Psoas muscle (tissue), 8 donors: Measurements from ENCODE around the gene PRTFDC1. TPM values are rescaled to one million over a fixed set of nuclear protein-coding genes. Genes with fewer than 3 reads are reported as not detected.
"Not testable (repeated sequence)": the region's sequence is repeated elsewhere in the genome, so short reads cannot be mapped to it uniquely, and the experiment has no call there.

ENCODE experiments used
- ATAC-seq, 4 donors: fragments of 200-7000 bp; cut with Tn5 transposase; one replicate each; pipeline ENCODE4 v1.9.1; 2020; ENCODE audit warnings: moderate library complexity in 3 of 4, mild to moderate bottlenecking in 2 of 4
- DNase-seq, 2 donors: peaks; one replicate each; pipeline ENCODE4 v3.0.0-alpha.2; 2020
- H3K27ac ChIP-seq: fragments of 200-600 bp; one replicate; pipeline ENCODE4 v1.8.0; 2022
- H3K27me3 ChIP-seq, 3 donors: fragments of 200-600 bp in 1 of 3; one replicate each; pipeline versions ENCODE4 v1.6.1 to v1.8.0; 2013 to 2022; ENCODE audit warnings: low read length in 2 of 3, mild to moderate bottlenecking in 2 of 3, moderate library complexity in 1 of 3; ENCODE audit not compliant: insufficient read depth in 3 of 3
- H3K36me3 ChIP-seq, 2 donors: fragments of 200-600 bp in 1 of 2; one replicate each; pipeline versions ENCODE4 v1.6.1 to v1.8.0; 2013 to 2022; ENCODE audit warnings: low read depth in 1 of 2, mild to moderate bottlenecking in 1 of 2, moderate library complexity in 1 of 2; ENCODE audit not compliant: insufficient read depth in 1 of 2
- H3K4me1 ChIP-seq: fragments of 200-600 bp; one replicate; pipeline ENCODE4 v1.8.0; 2022
- H3K4me3 ChIP-seq: fragments of 200-600 bp; one replicate; pipeline ENCODE4 v1.8.0; 2022; ENCODE audit warnings: mild to moderate bottlenecking
- H3K9me3 ChIP-seq: fragments of 200-600 bp; one replicate; pipeline ENCODE4 v1.8.0; 2022
- CTCF ChIP-seq: fragments of 200-600 bp; IDR thresholded peaks from one replicate; pipeline ENCODE4 v1.8.0; 2022; ENCODE audit warnings: antibody characterized with exemption
- WGBS, 3 donors: extraction: QIAGEN DNeasy Blood & Tissue Kit; methylation state at CpG; one replicate each; pipeline versions ENCODE4 v1.1.6 to v1.1.7; 2013; 5-methylcytosine and 5-hydroxymethylcytosine counted together
- intact Hi-C, 2 donors: fragments of 100-400 bp; cut with DNase I; formaldehyde crosslinking; loops; one replicate each; pipeline versions ENCODE4 v1.11.0 to v1.14.2; 2022
- polyA plus RNA-seq, 3 donors: library from polyadenylated mRNA; stranded (reverse); fragments of 200-250 nt; gene quantifications; one replicate each; pipeline ENCODE4 v1.2.3, GENCODE V29; 2013
- total RNA-seq, 4 donors: library from RNA; stranded (reverse); fragmentation: NEBNext Ultra II Directional in 2 of 4; extraction: Animal tissue kit (Norgen Biotek cat#: 25700) in 2 of 4; gene quantifications; one replicate each; pipeline versions ENCODE4 v1.2.1 to v1.2.4, GENCODE V29; 2021 to 2023
- donor health status: healthy with polysubstance abuse.
- donor health status: DM: no; HTN: no; CAD: no; lungs with moderate emphysema.
- donor health status: Bipolar disorder and iron deficiency.
- donor health status: healthy.
- donor health status: DM: yes; HTN: yes; CAD: no.
- donor health status: DM: no; HTN: no; CAD: no.
- donor health status: DM: no; HTN: no; CAD: no.
- donor health status: DM: yes; HTN: yes; CAD: no.

The PRTFDC1 gene
- total and polyA plus RNA-seq, 7 donors: 0.14 to 0.84 (median 0.43) TPM

- no peak for ATAC-seq
These were observed 110.9 kb downstream of the PRTFDC1 start for GRCh38 chr10:24841530-24841929.

GRCh38 chr10:24840784-24841183, 111.6 kb downstream of the PRTFDC1 start:
- Histone ChIP-seq H3K27ac (no peak overlapping the region), H3K4me1 (no peaks in the 10 kb centered on the region), H3K9me3 (no peaks in the 10 kb centered on the region), H3K4me3 (no peak overlapping the region), H3K36me3 (no peaks in the 10 kb centered on the region), H3K27me3 (no peaks in the 10 kb centered on the region)
- intact Hi-C loops: no loop called here
- TF ChIP-seq CTCF: no peak
- DNase-seq (no peak), ATAC-seq (no peak)

More at GRCh38 chr10:24841530-24841929, 110.9 kb downstream of the PRTFDC1 start:
- no peak for TF ChIP-seq CTCF
- 78 to 87% (median 86%) methylated on average over 2 of the region's 2 CpGs for WGBS, 3 donors
- intact Hi-C loops: no loop called here
- H3K36me3 ChIP-seq: no peaks in the 10 kb centered on the region
- no peaks in the 10 kb centered on the region for H3K4me1 ChIP-seq
- no peak overlapping the region for H3K27ac ChIP-seq
- H3K27me3 ChIP-seq: no peaks in the 10 kb centered on the region
- no peaks in the 10 kb centered on the region for H3K9me3 ChIP-seq
- DNase-seq: no peak
- H3K4me3 ChIP-seq: no peak overlapping the region

GRCh38 chr10:24837781-24838180, 114.6 kb downstream of the PRTFDC1 start:
- intact Hi-C loops, H3K9me3 ChIP-seq, DNase-seq, H3K4me1 ChIP-seq, H3K4me3 ChIP-seq, H3K27me3 ChIP-seq, H3K27ac ChIP-seq, H3K36me3 ChIP-seq, ATAC-seq: not testable (repeated sequence)
- 82 to 85% (median 83%) methylated on average over 2 of the region's 2 CpGs for WGBS, 3 donors

GRCh38 chr10:24834869-24835268, 117.5 kb downstream of the PRTFDC1 start:
- no peaks in the 10 kb centered on the region for H3K9me3 ChIP-seq
- ATAC-seq (no peak), DNase-seq (no peak)
- 62 to 91% (median 83%) methylated on average over 2 of the region's 2 CpGs for WGBS, 3 donors
- no peaks in the 10 kb centered on the region for H3K36me3 ChIP-seq
- no peak overlapping the region for H3K4me3 ChIP-seq
- TF ChIP-seq CTCF: no peak
- H3K27me3 ChIP-seq: no peaks in the 10 kb centered on the region
- H3K4me1 ChIP-seq: no peaks in the 10 kb centered on the region
- intact Hi-C loops: no loop called here
- no peak overlapping the region for H3K27ac ChIP-seq

GRCh38 chr10:24826009-24826408, 126.4 kb downstream of the PRTFDC1 start:
- intact Hi-C loops: no loop called here

More at GRCh38 chr10:24826009-24826408, 126.4 kb downstream of the PRTFDC1 start:
- Histone ChIP-seq H3K4me1 (no peaks in the 10 kb centered on the region), H3K4me3 (no peak overlapping the region), H3K36me3 (no peaks in the 10 kb centered on the region), H3K27ac (no peak overlapping the region), H3K9me3 (no peaks in the 10 kb centered on the region), H3K27me3 (no peaks in the 10 kb centered on the region)
- no peak for TF ChIP-seq CTCF
- DNase-seq: no peak
- ATAC-seq: no peak
- WGBS, 3 donors: 23 to 27% (median 24%) methylated on average over 4 of the region's 4 CpGs
